Activated naive CD8-positive, alpha-beta T cell treated with anti-CD3 and anti-CD28 coated beads, Interleukin-2, amount 50 U/mL, for 24 hours (primary cell): ENCODE results near the gene MMS19.
A peak's percentile ranks its signal among the peaks of the same experiment; 100 is the strongest.
"Not testable (repeated sequence)": the region's sequence is repeated elsewhere in the genome, so short reads cannot be mapped to it uniquely, and the experiment has no call there.

Source experiments
- ATAC-seq: fragments of 150-1000 bp; cut with Tn5 transposase; one replicate; pipeline ENCODE4 v1.10.0; 2021
- DNase-seq: peaks from one replicate; pipeline ENCODE4 v3.0.0; 2021
- H3K27ac Mint-ChIP-seq: one replicate; pipeline ENCODE4 v1.8.0; 2021; ENCODE audit warnings: mild to moderate bottlenecking, mixed read lengths
- H3K27me3 Mint-ChIP-seq: one replicate; pipeline ENCODE4 v1.8.0; 2021; ENCODE audit warnings: mixed read lengths
- H3K36me3 Mint-ChIP-seq: one replicate; pipeline ENCODE4 v1.8.0; 2021; ENCODE audit warnings: low read depth, mixed read lengths
- H3K4me1 Mint-ChIP-seq: one replicate; pipeline ENCODE4 v1.8.0; 2021; ENCODE audit warnings: mixed read lengths
- H3K4me3 Mint-ChIP-seq: one replicate; pipeline ENCODE4 v1.8.0; 2021; ENCODE audit warnings: mild to moderate bottlenecking, moderate library complexity, mixed read lengths
- H3K9me3 Mint-ChIP-seq: one replicate; pipeline ENCODE4 v1.8.0; 2021; ENCODE audit warnings: mixed read lengths

Gene MMS19

GRCh38 chr10:97450828-97451227, 47.4 kb downstream of the MMS19 start:
- no peak for ATAC-seq
- peak overlapping the region; percentile 27 for H3K27ac Mint-ChIP-seq

DNA sequence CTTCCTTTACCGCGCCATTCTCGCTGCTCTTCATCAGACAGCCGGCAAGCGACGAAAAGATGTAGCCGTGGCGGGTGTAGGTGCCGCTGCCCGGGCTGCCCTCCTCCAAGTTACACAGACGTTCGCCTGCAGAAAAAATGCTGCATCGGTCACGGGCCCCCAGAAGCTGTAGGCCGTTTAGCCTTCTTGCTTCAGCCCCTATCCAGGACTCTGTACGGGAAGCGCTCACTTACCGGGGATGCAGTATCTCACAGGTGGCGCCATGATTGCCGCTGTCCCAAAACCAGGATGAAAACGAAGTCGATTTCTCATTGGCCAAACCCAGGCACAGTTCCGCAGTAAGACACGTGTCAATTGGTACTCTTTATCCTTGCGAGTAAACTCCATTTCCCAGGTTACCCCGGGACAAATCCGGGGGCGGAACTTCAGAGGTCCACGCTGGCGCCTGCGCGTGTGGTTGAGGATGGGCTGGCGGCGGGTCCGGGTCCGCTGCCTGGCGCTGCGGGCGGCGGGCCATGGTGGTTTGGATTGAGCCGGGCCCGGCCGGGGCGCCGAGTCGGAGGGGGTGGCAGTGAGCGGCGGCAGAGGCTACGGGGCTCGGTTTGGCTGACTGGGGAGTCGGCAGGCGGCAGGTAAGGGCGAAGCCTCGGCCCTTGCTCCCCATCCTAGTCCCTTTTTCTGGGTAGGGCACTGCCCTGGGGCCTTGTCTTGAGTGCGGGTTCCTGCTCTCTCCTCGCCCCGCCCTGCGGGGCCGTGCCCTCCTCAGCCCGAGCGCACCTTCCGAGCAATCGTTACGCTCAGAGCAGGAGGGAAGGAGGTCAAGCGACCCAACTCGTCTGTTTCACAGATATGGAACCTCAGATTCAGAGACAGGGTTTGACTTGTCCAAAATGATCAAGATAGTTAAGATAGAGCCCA, 52.2 kb downstream of the MMS19 start, which contains the start of the genes EXOSC1 and ZDHHC16:
Gene EXOSC1 (minus strand): TSS at position 285 of the 918 bp plus-strand sequence. CDS start 21 bp downstream, at position 264.
Gene ZDHHC16 (plus strand): TSS at position 454 of the 918 bp plus-strand sequence. CDS start 5,501 bp downstream, outside the sequence.
- Mint-ChIP-seq H3K9me3 (no peaks in the 10 kb centered on the region), H3K27ac (peak within 1 kb of the TSS; percentile 93), H3K4me3 (peak within 1 kb of the TSS; percentile 98), H3K4me1 (peaks cover 49% of the 10 kb centered on the region), H3K27me3 (no peaks in the 10 kb centered on the region), H3K36me3 (peaks cover 31% of the 10 kb centered on the region)
- DNase-seq (peak; percentile 90), ATAC-seq (peak; percentile 94)

More at GRCh38 chr10:97450828-97451227, 47.4 kb downstream of the MMS19 start:
- H3K27me3 Mint-ChIP-seq: no peaks in the 10 kb centered on the region
- no peak overlapping the region for H3K4me3 Mint-ChIP-seq
- H3K9me3 Mint-ChIP-seq: no peaks in the 10 kb centered on the region
- H3K4me1 Mint-ChIP-seq: peaks cover 53% of the 10 kb centered on the region
- no peak for DNase-seq
- H3K36me3 Mint-ChIP-seq: peaks cover 37% of the 10 kb centered on the region

DNA sequence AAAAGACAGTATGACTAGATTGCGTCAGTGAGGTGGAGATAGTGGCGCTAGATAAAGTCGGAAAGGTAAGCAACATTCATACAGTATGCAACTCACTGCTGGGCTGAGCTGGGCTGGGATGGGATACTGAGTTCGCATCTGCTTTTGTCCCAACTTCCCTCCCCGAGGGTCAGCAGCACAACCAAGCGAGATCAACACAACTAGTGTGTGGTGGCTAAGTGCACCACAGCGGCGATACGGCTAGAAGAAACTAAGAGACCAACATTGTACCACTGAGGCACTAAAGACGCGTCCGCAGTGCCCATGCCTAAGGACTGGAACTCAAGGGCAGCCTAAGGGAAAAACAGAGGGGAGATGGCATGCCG, 52.9 kb downstream of the MMS19 start:
- H3K4me3 Mint-ChIP-seq: peak overlapping the region; percentile 98
- H3K36me3 Mint-ChIP-seq: peaks cover 28% of the 10 kb centered on the region
- peak overlapping the region; percentile 93 for H3K27ac Mint-ChIP-seq
- ATAC-seq (no peak), DNase-seq (no peak)
- H3K9me3 Mint-ChIP-seq: no peaks in the 10 kb centered on the region
- no peaks in the 10 kb centered on the region for H3K27me3 Mint-ChIP-seq
- peaks cover 45% of the 10 kb centered on the region for H3K4me1 Mint-ChIP-seq

DNA sequence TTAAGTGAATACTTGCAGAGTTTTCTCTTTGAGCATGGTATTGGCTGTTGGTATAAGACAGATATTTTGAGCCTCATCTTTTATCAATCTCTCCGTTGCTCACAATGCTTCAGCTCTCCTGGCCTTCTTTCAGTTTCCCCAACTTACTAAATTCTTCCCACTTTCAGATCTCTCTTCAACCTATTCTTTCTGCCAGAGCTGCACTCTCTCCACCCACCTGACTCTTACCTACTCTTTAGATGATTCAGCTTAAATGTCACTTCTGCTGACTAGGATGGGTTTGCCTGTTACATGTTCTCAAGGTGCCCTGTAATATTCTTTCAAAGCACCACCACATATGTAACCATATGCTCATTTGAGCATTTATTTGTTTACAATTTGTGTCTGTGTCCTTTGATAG, 54.0 kb downstream of the MMS19 start:
- Mint-ChIP-seq H3K36me3 (peaks cover 33% of the 10 kb centered on the region), H3K4me1 (peaks cover 45% of the 10 kb centered on the region), H3K27me3 (no peaks in the 10 kb centered on the region), H3K9me3 (no peaks in the 10 kb centered on the region), H3K4me3 (peak overlapping the region; percentile 98), H3K27ac (peak overlapping the region; percentile 93)
- ATAC-seq (peak; percentile 19), DNase-seq (no peak)

- no peak overlapping the region for H3K27ac Mint-ChIP-seq
Observed at GRCh38 chr10:97442277-97442676, 55.9 kb downstream of the MMS19 start.

GRCh38 chr10:97435211-97435610, 63.0 kb downstream of the MMS19 start:
- Mint-ChIP-seq H3K27ac (no peak overlapping the region), H3K4me3 (no peak overlapping the region), H3K9me3 (no peaks in the 10 kb centered on the region), H3K4me1 (peaks cover 10% of the 10 kb centered on the region), H3K27me3 (no peaks in the 10 kb centered on the region), H3K36me3 (peaks cover 48% of the 10 kb centered on the region)
- DNase-seq (no peak), ATAC-seq (no peak)

More at GRCh38 chr10:97442277-97442676, 55.9 kb downstream of the MMS19 start:
- Mint-ChIP-seq H3K4me1 (peaks cover 31% of the 10 kb centered on the region), H3K27me3 (no peaks in the 10 kb centered on the region), H3K9me3 (no peaks in the 10 kb centered on the region), H3K36me3 (peaks cover 31% of the 10 kb centered on the region), H3K4me3 (no peak overlapping the region)
- ATAC-seq: no peak
- no peak for DNase-seq

- DNase-seq: no peak
- H3K9me3 Mint-ChIP-seq: no peaks in the 10 kb centered on the region
- ATAC-seq: peak; percentile 57
- peak overlapping the region; percentile 68 for H3K27ac Mint-ChIP-seq
- peaks cover 52% of the 10 kb centered on the region for H3K36me3 Mint-ChIP-seq
- peaks cover 16% of the 10 kb centered on the region for H3K4me1 Mint-ChIP-seq
- no peaks in the 10 kb centered on the region for H3K27me3 Mint-ChIP-seq
- no peak overlapping the region for H3K4me3 Mint-ChIP-seq
Observed at GRCh38 chr10:97434557-97434956, 63.7 kb downstream of the MMS19 start.

DNA sequence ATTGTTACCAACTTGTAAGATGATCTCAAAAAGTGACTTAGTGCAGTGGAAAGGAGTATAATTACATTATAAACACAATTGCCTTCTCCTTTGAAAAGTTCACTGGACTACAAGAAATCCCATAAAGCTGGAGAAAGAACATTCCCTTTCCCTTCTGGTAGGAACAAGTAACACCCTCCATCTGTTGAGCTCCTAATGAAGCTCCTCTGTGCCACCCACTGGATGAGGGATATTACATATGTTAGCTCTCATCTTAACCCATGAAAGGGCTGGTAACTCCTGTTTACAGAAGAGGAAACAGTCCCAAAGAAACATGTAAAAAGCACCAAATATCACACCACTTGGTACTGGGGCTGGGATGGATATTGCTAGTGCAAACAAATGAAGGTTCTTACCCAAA, 64.2 kb downstream of the MMS19 start:
- no peak for DNase-seq
- H3K27me3 Mint-ChIP-seq: no peaks in the 10 kb centered on the region
- H3K4me3 Mint-ChIP-seq: no peak overlapping the region
- H3K9me3 Mint-ChIP-seq: no peaks in the 10 kb centered on the region
- ATAC-seq: peak; percentile 24
- H3K36me3 Mint-ChIP-seq: peaks cover 53% of the 10 kb centered on the region
- H3K27ac Mint-ChIP-seq: peak overlapping the region; percentile 68
- peaks cover 21% of the 10 kb centered on the region for H3K4me1 Mint-ChIP-seq

DNA sequence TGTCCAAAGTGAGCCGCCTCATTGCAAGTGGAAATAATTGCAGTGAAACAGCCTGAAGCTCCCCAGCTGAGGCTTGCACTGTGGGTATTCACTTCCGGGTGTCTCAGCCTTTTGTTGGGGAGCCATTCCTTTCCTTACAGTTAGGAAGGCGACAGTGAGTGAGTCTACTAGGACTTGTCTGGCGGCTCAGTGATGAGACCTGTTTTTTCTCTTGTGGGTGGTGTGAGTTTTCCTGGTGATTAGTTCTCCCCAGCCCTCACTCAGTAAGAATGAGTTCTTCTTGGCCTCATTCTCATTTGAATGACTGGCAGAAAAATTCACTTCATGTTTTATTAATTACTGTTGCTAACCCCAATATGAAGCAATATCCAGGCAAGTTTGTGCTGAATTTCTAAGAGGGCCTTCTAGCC, 69.6 kb downstream of the MMS19 start:
- Mint-ChIP-seq H3K27me3 (peaks cover 2% of the 10 kb centered on the region), H3K36me3 (peaks cover 64% of the 10 kb centered on the region), H3K9me3 (peaks cover 4% of the 10 kb centered on the region), H3K4me3 (peak overlapping the region; percentile 94), H3K4me1 (peaks cover 54% of the 10 kb centered on the region), H3K27ac (peak overlapping the region; percentile 100)
- DNase-seq (peak; percentile 22), ATAC-seq (peak; percentile 7)

- peak overlapping the region; percentile 94 for H3K4me3 Mint-ChIP-seq
- peaks cover 62% of the 10 kb centered on the region for H3K4me1 Mint-ChIP-seq
- ATAC-seq: peak; percentile 42
- peaks cover 4% of the 10 kb centered on the region for H3K9me3 Mint-ChIP-seq
- H3K36me3 Mint-ChIP-seq: peaks cover 60% of the 10 kb centered on the region
- peak overlapping the region; percentile 100 for H3K27ac Mint-ChIP-seq
- DNase-seq: peak; percentile 41
- H3K27me3 Mint-ChIP-seq: peaks cover 2% of the 10 kb centered on the region
Observed at GRCh38 chr10:97427571-97428179, 70.5 kb downstream of the MMS19 start.

GRCh38 chr10:97426776-97427570, 71.2 kb downstream of the MMS19 start:
- H3K4me1 Mint-ChIP-seq: peaks cover 65% of the 10 kb centered on the region
- H3K4me3 Mint-ChIP-seq: peak overlapping the region; percentile 94
- H3K36me3 Mint-ChIP-seq: peaks cover 57% of the 10 kb centered on the region
- DNase-seq (no peak), ATAC-seq (no peak)
- H3K27me3 Mint-ChIP-seq: peaks cover 2% of the 10 kb centered on the region
- peaks cover 4% of the 10 kb centered on the region for H3K9me3 Mint-ChIP-seq
- H3K27ac Mint-ChIP-seq: peak overlapping the region; percentile 100

DNA sequence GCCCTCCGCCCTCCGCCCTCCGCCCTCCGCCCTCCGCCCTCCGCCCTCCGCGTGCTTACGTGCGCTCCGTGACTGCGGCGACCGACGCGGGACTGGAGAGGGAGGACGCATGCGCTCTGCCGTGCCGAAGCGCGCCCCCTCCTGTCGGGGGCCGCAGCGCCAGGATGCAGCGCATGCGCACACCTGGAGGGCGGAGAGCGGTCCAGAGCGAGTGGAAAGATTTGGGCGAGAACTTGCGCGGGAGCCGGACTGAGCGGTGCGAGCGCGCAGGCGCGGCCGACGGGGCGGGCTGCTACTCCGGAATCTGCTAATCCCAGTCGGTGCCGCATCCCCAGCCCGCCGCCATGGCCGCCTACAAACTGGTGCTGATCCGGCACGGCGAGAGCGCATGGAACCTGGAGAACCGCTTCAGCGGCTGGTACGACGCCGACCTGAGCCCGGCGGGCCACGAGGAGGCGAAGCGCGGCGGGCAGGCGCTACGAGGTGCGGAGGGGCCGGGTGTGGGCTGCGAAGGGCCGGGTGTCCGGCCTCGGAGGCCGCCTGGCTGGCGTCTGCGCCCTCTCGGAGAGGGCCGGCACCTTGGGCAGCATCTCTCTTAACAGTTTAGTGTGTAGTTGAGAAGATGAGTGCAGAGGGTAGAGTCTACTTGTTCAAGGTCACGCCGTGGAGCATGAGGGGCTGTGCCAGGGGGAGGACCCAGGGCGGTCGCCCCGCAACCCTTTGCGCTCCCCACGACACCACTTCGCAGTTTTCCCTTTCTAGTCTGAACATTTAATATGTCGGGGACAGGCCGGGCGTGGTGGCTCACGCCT, 72.1 kb downstream of the MMS19 start, which contains the start of gene PGAM1:
Gene PGAM1 (plus strand): TSS at position 228 of the 812 bp plus-strand sequence. CDS start 117 bp downstream, at position 345.
- ATAC-seq (peak; percentile 73), DNase-seq (peak; percentile 97)
- H3K9me3 Mint-ChIP-seq: peaks cover 4% of the 10 kb centered on the region
- peaks cover 69% of the 10 kb centered on the region for H3K4me1 Mint-ChIP-seq
- H3K27me3 Mint-ChIP-seq: peaks cover 2% of the 10 kb centered on the region
- H3K4me3 Mint-ChIP-seq: peak within 1 kb of the TSS; percentile 94
- H3K36me3 Mint-ChIP-seq: peaks cover 52% of the 10 kb centered on the region
- peak within 1 kb of the TSS; percentile 100 for H3K27ac Mint-ChIP-seq

DNA sequence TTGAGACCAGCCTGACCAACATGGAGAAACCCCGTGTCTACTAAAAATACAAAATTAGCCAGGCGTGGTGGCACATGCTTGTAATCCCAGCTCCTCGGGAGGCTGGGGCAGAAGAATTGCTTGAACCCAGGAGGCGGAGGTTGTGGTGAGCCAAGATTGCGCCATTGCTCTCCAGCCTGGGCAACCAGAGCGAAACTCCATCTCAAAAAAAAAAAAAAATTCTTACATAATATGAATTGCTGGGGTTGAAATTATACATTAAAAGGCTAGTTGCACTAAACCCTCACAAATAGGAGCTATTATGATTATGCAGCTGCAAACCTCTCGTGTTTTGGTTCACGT, 74.5 kb downstream of the MMS19 start:
- peaks cover 31% of the 10 kb centered on the region for H3K36me3 Mint-ChIP-seq
- H3K4me1 Mint-ChIP-seq: peaks cover 75% of the 10 kb centered on the region
- peak overlapping the region; percentile 94 for H3K4me3 Mint-ChIP-seq
- H3K27ac Mint-ChIP-seq: peak overlapping the region; percentile 100
- H3K27me3 Mint-ChIP-seq, ATAC-seq, H3K9me3 Mint-ChIP-seq, DNase-seq: not testable (repeated sequence)
